ENCODE results near the gene PPFIBP1. TPM values are rescaled to one million over a fixed set of nuclear protein-coding genes. Genes with fewer than 3 reads are reported as not detected.
"Not testable (repeated sequence)": the region's sequence is repeated elsewhere in the genome, so short reads cannot be mapped to it uniquely, and the experiment has no call there.

PPFIBP1 gene
- total RNA-seq, 1 experiment from 2014 or later, result 105 TPM

DNA sequence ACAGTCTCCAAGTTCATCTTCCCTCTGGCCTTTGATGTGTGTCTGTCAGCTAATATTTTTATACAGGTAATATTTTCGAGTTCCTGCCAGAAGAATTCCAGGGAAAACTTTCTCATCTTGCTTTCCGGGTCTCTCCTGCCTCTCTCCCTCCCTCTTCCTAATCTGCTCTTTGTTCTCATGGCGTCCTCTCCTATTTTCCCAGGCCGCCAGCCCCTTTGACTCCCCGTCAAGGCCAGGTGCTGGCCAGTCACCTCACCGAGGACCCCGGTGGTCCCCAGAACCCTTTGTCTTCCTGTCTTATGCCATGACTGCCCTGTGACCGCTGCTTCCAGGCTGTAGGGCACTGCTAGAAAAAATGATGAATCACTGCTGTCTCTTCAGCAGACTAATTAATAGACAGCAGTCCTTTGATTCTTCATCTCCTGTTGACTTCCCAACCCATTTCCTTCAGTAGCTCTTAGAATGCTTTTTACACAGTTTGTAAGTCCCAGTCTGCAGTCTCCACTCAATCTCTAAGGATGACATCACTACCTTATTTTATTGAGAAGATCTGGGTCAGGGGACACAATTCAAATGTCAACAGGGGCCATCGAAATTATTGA lies 40.7 kb downstream of the PPFIBP1 start:
- peak; percentile 85 for DNase-seq (ENCODE audit: low read depth)

DNA sequence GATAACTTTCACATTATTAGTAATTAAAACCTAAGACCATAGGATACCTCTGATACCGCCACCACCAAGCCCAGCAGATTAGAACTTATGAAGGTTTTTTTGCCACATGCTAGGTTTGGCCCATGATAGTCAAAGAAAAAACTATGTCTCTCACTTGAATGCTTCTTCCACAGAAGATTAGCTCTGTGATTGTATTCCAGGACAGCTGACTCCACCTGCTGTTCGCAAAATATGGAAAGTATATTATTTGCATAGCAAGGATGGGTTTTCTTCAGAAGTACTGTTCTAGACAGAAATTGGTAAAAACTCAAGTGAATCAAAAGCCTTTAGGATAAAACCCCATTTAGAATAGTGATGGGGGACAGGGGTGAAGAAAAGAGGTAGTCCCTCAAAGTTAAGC lies 42.2 kb downstream of the PPFIBP1 start:
- no peak for DNase-seq (ENCODE audit: low read depth)

DNA sequence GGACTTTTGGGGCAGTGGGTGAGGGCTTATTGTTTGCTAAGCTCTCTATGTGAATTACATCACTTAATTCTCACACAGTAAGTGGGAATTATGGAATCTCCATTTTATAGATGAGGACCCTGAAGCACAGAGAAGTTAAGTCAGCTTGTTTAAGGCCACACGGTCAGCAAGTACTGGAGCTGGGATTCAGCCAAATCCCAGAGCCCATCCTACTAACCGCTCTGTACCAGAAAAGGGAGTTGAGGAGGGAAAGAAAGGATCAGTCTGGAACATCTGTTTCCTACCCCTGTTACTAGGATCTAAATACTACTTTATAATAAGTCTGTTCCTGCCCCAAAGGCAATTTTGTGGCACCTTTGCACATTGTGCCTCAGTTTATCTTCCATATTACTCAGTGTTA lies 42.6 kb downstream of the PPFIBP1 start:
- DNase-seq (ENCODE audit: low read depth), result no peak

DNA sequence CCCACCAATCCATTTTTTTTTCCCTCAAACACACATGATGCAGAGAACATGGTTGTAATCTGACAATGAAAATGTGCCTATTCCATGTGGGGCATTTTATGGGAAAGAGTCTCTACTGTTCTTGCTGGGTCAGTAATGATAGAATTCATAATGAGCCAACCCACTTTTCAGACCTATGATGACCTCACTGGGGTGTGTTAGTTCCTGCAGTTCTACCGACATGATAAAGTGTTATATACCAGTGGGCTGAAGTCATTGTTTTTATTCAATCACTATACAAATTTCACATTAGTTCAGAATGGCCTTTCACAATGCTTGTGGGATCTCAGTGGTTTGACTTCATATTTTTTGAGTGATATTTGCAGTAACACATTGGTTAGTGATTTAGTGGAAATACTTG lies 47.5 kb downstream of the PPFIBP1 start:
- DNase-seq (ENCODE audit: low read depth), result peak; percentile 88

DNA sequence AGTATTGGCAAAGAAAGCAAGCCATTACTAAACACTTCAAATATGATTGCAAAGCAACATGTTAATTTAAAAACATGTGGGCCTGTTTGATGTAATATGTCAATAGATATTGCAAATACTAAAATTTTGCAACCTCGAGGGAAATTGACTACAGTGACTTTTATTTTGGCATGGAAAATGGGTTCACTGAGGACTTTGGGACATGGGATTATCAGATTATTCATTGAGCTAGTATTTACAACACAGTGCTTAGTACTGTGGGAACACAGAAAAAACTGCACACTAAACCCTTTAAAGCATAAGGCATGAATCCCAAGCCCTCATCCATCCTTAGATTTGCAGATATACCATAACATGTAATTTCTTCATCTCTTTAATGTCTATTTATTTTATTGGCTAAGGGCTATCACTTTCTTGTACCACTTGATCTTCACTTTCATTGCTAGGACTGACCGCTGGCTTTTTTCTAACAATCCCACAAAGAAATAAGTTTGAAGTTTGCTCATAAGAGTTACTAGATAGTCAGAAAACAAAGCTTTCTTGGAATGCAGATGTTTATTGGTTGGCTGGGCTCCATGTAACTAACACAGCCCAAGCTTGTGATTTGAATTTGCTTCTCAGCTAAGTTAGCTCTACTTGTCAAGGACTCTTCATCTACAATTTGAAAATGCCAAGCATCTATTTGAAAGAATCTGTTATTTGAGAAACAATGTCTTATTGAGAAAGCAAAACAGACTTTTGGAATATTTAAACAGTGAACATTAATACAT lies 48.7 kb downstream of the PPFIBP1 start:
- DNase-seq (ENCODE audit: low read depth), result no peak

DNA sequence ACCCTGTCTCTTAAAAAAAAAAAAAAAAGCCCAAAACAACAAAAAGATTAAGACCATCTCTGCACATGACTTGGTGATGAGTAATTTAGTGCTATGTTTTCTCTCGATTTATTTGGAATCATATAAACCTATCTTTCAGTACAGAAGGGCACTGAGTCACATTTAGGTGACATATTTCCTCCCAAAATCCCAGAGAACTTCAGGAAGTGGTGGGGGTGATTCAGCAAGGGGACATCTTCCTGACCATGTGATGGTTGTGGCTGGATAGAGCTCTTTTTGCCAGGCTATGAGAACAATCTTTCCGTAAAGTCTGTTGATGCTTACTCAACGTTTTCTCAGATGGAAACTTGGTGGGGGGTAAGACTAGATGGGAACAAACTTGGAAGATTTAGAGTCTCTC lies 50.0 kb downstream of the PPFIBP1 start:
- DNase-seq (ENCODE audit: low read depth), result peak; percentile 100

DNA sequence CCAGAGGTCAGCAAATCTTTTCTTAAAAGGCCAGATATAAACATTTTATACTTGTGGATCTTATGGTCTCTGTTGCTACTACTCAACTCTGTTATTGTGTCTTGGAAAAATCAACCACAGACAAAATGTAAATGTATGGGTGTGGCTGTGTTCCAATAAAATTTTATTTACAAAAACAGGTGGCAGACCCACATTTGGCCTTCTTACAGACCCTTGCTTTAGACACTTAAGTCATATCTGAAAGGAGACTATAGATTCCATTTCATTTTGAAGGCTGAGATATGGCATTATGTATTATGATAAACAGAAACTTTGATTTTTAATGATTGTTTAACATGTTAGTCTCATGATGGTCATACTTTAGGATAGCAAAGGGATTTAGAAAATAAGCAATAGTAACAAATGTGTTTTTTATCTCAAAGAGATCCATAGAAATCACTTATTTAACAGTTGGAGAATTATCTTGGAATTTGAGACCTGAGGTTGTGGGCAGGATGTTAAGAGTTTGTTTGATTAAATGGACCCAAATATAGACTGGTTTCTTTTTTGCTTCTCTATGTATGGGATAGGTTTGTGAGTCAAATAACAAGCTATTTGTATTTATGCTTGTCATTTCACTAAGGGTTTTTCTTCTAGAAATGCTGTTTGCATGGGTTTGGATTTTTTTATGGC lies 51.2 kb downstream of the PPFIBP1 start:
- no peak for DNase-seq (ENCODE audit: low read depth)

DNA sequence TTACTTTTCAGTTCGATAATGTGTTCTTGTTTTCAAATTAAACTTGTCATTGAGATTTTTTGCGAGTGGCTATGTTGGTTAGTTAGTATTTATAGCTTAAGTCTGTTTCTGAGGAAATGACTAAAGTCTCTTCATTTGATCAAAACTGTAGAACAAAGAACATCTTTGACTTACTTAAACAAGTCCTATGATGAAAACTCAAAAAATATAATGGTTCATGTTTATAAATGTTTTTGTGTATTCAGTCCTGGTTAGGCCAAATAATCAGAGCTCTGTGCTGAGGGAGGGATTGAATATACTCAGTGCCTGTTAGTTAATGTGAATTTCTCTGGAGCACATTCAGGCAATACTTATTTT lies 51.7 kb downstream of the PPFIBP1 start:
- peak; percentile 50 for DNase-seq (ENCODE audit: low read depth)

DNA sequence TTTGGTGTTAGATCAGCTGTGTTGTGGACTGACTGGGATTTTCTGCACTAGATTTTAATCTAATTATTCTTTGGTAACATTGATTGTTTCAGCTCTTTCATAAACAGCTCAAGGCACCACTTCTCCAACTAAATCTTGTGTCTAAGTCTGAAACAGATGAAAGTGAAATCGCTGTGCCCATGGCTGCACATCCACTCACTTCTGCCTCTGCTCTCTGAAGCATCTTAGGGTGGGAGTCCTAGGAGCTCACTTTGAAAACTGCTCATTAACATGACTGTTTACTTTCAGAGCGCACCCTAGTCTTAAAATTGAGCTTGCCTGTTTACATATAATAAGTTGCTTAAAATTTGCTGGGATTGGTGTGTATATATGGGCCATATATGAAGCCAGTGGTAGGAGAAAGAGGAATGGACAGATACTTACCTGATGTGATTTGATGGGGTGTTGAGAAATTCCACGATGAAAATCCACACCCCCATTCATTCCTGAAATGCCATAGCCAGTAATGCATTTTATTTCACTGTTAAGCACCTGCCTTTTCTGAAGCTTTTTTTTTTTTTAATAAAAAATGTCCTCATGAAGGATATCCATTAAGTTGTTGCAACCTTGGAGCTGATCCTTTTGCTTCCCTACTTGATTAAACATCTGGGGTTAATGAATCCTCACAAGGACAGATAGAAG lies 52.8 kb downstream of the PPFIBP1 start:
- no peak for DNase-seq (ENCODE audit: low read depth)

DNA sequence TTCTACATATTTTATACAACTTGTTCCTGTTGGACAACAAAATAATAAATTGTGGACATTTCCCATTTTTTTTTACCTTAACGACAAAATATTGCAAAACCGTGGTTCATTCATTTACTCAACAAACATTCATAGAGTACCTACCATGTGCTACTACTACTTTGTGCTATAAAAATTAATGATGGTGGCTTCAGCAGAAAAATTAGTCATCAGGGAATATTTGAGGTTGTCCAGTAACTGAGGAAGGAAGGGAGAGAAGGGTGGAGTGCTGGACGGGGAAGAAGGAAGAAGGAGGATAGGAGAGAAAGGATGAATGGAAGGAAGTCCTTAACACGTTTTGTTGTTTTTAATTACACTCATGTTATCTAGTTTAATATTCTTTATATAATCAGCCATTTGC lies 53.7 kb downstream of the PPFIBP1 start:
- DNase-seq (ENCODE audit: low read depth), result no peak

DNA sequence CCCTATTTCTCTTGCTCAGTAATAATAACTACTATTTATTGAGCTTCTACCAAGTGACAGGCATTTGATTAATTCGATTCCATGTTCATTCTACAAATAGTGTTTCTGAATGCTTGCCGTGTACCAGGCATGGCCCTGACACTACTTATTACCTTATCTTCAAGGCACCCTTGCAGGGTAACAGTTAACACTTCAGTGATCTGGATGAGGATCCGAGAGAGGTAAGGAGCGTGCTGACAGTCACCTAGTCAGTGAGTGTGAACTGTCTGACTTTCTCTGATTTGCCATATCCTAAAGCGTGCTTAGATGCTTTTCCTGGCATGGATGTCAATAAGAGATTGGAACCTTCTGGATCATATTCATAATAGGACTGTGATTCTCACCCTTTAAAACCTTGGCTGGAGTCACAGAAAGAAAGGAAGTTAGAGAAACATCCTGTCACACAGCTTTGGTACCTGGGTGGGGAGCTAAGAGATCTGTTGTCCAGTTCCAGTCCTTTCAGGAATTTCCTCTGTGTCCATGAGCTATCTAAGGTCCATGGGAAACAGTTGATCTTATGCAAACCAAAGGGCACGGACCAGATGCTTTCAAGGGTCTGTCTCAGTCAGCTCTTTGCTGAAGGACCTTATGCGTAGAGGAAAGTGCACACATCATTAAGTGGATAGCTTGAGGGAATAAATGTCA lies 54.8 kb downstream of the PPFIBP1 start:
- no peak for DNase-seq (ENCODE audit: low read depth)

DNA sequence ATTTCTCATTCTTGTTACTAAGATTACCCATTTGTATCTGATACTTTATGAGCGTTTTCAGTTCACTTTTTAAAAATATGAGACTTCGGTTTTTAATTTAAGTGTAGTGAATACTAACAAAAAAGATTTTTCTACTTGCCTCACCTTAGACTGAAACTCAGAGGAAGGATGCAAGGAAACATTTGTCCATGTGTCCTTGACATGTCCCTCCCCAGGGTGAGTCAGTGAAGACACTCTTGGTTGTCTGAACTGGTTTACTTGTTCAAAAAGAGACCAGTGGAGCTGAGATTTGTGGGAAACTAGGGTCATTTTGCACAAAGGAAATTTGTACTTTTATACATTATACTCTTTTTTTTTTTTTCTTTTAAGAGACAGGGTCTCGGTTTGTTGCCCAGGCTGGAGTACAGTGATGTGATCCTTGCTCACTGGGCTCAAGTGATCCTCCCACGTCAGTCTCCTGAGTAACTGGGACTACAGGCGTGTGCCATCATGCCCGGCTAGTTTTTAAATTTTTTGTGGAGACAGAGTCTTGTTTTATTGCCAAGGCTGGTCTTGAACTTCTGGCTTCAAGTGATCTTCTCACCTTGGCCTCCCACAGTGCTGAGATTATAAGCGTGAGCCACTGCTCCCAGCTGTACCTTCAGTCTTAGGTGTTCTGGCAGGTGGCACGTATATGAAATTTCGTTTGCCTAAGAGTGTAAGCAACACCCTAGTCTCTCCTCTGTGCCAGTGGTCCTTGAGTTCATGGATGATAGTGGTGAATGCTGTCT lies 56.7 kb downstream of the PPFIBP1 start:
- no peak for DNase-seq (ENCODE audit: low read depth)

DNA sequence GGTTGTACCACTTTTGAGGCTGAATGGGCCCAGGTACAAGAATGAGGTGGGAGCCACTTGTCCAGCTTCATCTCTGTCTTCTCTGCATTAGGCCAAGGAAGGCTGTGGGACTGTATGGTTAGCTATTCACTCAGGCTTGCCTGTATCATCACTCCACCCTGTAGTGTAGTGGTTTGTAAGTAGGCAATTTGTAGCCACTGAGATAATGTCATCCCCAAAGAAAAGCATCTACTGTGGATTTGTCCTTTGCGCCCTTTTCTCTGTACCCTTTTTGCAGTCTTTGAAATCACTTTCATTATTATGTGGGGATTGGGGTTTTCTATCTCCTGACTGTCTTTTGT lies 57.3 kb downstream of the PPFIBP1 start:
- not testable (repeated sequence) for DNase-seq (ENCODE audit: low read depth)

DNA sequence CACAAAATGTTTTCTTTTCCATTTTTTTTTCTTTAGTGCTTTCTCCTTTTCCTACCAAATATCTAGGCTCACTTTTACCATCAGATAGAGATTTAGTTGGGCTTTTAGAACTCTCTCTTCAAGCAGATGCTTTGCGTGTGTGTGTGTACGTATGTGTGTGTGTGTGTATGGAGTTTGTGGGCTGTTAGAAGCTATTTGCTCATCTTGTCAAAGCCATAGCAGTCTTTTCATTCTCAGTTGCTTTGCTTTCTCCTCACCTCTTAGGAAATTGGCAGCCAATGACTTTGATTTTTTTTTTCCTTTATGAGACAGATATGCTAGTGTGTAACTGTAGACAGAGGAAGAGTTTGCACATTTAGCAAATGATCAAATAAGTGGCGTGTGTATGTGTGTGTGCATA lies 57.8 kb downstream of the PPFIBP1 start:
- not testable (repeated sequence) for DNase-seq (ENCODE audit: low read depth)

DNA sequence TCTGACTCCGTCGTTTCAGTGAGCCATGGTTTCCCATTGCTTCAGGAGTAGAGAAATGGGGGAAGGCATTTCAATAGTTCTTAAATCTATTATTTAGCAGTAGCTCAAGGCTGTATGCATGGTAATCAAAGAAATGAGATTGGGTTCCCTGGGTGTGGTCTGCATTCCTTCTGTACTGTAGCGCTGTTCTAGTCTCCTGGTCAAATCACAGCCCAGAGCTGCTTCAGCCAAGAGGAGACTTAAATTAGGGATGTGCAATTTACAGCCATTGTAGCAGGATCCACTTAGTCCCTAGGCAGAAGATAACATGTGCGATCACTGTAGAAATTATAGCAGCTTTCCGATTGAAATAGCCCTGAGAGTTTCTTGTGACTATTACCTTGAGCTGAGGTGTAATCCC lies 58.4 kb downstream of the PPFIBP1 start:
- DNase-seq (ENCODE audit: low read depth), result not testable (repeated sequence)

DNA sequence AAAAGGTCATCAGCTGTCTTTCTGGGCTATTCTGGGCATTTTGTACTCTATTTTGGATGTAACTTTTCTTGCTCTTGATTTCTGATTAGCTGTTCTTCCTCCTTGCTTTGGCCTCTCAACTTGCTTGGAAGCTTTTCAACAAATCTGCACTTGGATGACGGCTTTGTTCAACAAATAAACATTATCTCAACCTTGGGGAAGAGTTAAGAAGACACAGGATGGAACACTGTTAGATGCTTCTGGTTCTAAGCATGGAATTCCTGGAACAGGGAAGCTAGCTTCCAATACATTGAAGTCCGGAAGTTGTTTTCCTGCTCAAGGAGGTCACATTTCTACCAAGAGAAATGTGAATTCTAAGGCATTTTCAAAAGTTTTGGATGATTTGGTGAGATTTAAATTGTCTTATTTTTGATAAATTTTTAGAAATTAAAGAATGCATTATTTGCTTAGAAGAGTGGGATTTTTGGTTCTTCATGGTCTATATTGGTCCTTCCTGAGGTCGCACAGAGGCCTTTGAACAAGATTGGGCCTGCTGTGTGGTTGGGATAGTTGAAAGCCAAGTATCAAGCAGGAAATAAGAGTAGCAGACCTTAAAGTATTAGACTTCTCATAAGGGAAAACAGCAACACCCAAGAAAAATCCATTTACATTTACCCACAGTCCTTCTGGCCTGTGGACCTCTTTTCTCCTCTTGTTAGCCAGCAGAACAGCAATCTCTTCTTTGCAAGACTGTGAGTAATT lies 59.2 kb downstream of the PPFIBP1 start:
- DNase-seq (ENCODE audit: low read depth), result no peak

DNA sequence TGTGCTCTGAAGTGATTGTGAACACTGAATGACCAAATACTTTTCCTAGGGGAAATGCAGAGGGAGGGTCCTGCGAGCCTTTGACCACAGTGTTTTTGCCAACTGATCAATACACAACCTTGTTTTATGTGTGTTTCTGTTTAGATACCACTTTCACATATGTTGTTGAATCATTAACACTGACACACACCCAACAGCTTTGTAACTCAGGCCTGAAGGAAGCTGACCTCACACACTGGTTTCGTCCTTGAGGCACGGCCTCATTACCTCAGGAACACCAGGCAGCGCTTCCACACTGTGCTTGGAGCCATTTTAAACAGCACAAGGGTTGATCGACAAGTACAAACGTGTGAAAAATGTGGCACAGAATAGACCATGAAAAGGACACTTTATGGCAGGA lies 60.0 kb downstream of the PPFIBP1 start:
- no peak for DNase-seq (ENCODE audit: low read depth)

DNA sequence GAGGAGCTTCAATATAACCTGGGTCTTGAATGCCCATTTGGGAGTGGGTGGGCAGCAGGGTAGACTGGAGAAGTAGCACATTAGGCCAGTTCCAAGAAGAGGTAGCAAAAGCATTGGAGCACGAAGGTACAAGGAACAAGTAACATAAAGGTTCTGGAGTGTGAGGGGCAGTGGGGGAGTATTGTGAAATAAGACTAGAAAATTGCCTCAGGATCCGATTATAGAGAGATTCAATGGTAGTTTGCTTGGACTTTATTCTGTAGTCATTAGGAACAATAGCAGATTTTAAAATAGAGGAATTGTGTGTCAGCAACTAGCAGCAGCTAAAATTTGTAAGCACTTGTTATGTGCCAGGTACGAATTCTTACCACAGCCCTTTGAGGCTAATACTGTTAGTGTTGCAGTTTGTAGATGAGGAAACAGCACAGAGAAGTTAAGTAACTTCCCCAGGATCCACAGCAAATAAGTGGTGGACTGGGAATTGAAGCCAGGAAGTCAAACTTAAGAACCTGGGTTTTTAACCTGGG lies 61.8 kb downstream of the PPFIBP1 start:
- no peak for DNase-seq (ENCODE audit: low read depth)

DNA sequence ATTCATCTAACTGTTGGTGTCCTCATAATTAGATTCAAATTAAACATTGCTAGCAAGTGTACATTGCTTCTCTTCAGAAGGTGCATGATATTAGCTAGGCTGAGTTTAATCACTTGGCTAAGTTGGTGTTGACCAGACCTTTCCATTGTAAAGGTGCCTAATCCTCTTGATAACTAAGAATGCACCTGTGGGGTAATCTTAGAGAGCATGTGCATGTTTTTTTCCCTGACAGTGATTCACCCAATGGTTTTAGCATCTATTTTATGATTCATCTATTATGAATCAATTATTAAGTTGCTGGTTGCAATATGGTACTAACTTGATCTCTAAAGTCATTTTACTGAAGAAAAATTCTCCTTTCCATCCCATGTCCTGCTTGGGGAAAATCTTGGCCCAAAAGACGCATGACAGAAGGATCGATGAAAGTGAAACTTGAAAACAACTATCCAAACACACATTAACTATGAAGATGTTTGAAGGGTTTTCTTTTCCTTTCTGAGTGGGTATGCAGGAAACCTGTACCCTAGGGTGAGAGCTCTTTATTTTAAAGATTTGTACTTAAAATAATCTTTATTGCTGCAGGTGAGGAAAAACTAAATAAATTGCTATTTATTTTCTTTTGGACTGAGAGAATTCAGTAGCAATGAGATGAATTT lies 64.2 kb downstream of the PPFIBP1 start:
- DNase-seq (ENCODE audit: low read depth), result not testable (repeated sequence)
